Naive thymus-derived CD8-positive, alpha-beta T cell (primary cell): ENCODE measurements around the gene TMSB10. TPM values are rescaled to one million over a fixed set of nuclear protein-coding genes. Genes with fewer than 3 reads are reported as not detected.
A peak's percentile ranks its signal among the peaks of the same experiment; 100 is the strongest.
"Not testable (repeated sequence)": the region's sequence is repeated elsewhere in the genome, so short reads cannot be mapped to it uniquely, and the experiment has no call there.

Experiments
- ATAC-seq, 2 donors: fragments of 150-1000 bp; cut with Tn5 transposase in 1 of 2; sonication (Bioruptor Pico), chemical (Tn5 transposase) in 1 of 2; 1 replicate in 1 of 2; 2 replicates in 1 of 2; pipeline ENCODE4 v1.10.0; 2021; ENCODE audit warnings: mild to moderate bottlenecking in 2 of 2, moderate library complexity in 2 of 2
- POLR2A ChIA-PET: fragments of 350-600 bp; sonication (Branson Sonifier 250); formaldehyde crosslinking; loops from one replicate; lab custom pipeline; 2021; ENCODE audit warnings: antibody characterized with exemption; lab: Charles Lee
- DNase-seq, 10 donors: peaks; one replicate each; pipeline versions ENCODE4 v3.0.0 to v3.0.0-alpha.2; 2020 to 2022
- H3K27ac Mint-ChIP-seq, 10 donors: one replicate each; pipeline ENCODE4 v1.8.0; 2020 to 2022; ENCODE audit warnings: mild to moderate bottlenecking in 10 of 10, mixed read lengths in 10 of 10, moderate library complexity in 4 of 10, inconsistent platforms in 1 of 10
- H3K27me3 Mint-ChIP-seq, 5 donors: one replicate each; pipeline ENCODE4 v1.8.0; 2021 to 2022; ENCODE audit warnings: mixed read lengths in 5 of 5
- H3K36me3 Mint-ChIP-seq, 3 donors: one replicate each; pipeline ENCODE4 v1.8.0; 2020 to 2022; ENCODE audit warnings: mixed read lengths in 3 of 3, mild to moderate bottlenecking in 2 of 3, inconsistent platforms in 1 of 3
- H3K4me1 Mint-ChIP-seq, 4 donors: one replicate each; pipeline ENCODE4 v1.8.0; 2021 to 2022; ENCODE audit warnings: mixed read lengths in 4 of 4
- H3K4me3 Mint-ChIP-seq, 10 donors: one replicate each; pipeline ENCODE4 v1.8.0; 2020 to 2022; ENCODE audit warnings: mild to moderate bottlenecking in 10 of 10, mixed read lengths in 10 of 10, moderate library complexity in 6 of 10, inconsistent platforms in 1 of 10
- H3K9me3 Mint-ChIP-seq, 9 donors: one replicate each; pipeline ENCODE4 v1.8.0; 2020 to 2022; ENCODE audit warnings: mixed read lengths in 9 of 9, mild to moderate bottlenecking in 3 of 9, inconsistent platforms in 1 of 9, moderate library complexity in 1 of 9
- polyA plus RNA-seq, 3 donors: library from polyadenylated mRNA; unstranded; fragments of 300-500 nt; fragmentation: Illumina TruSeq; gene quantifications; one replicate each; pipeline ENCODE4 v1.2.3, GENCODE V29; 2021
- total RNA-seq, 8 experiments: library from RNA in 2 of 8; stranded (reverse) in 2 of 8; gene quantifications; one replicate each; pipeline ENCODE4 v1.2.3 and lab custom pipeline; 2021 to 2026

The TMSB10 gene
- total and polyA plus RNA-seq, 5 experiments from 2014 or later, result 1,479 to 8,855 (median 6,950) TPM

DNA sequence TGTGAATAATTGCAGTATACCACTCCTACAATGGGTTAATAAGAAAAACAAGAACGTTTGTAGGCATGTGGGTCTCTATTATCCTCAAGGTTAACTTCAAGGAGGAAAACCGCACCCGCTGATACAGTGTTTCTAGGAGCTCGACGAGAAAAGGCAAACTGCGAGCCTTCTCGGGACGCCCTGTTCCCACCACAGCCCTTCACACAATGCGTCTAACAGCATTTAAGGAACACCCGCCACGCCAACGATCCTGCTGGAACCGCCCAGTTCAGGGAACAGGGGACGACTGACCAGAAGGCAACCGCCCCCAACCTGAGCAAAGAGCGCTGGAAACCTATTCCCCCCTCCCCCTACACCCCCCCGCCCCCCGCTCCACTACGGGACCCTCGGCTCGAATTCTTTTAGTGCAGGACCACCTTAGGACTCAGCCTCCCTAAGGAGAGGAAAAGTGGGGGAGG is 710 bp upstream of the TMSB10 start:
- H3K27ac Mint-ChIP-seq, result peak overlapping the region; percentile 71 to 98 (median 96)
- POLR2A ChIA-PET, result interaction anchor here (0.6 to 12.5 kb wide), 13 partner anchors 9 to 699 kb away, joined by 3 to 361 read pairs (median 17); partner anchors contain the start of genes KCMF1 and TRABD2A
- H3K4me1 Mint-ChIP-seq, result peaks cover 33 to 80% (median 72%) of the 10 kb centered on the region in 4 donors
- peak overlapping the region; percentile 90 to 98 (median 94) for H3K4me3 Mint-ChIP-seq
- H3K27me3 Mint-ChIP-seq, result no peaks in the 10 kb centered on the region
- H3K36me3 Mint-ChIP-seq, result peaks cover 10 to 22% (median 14%) of the 10 kb centered on the region in 3 donors
- ATAC-seq (peak; percentile 8 to 38), DNase-seq (peak in 6 of 10 donors; percentile 31 to 71 (median 58))
- H3K9me3 Mint-ChIP-seq, result peaks cover 0 to 12% (median 0%) of the 10 kb centered on the region in 9 donors

DNA sequence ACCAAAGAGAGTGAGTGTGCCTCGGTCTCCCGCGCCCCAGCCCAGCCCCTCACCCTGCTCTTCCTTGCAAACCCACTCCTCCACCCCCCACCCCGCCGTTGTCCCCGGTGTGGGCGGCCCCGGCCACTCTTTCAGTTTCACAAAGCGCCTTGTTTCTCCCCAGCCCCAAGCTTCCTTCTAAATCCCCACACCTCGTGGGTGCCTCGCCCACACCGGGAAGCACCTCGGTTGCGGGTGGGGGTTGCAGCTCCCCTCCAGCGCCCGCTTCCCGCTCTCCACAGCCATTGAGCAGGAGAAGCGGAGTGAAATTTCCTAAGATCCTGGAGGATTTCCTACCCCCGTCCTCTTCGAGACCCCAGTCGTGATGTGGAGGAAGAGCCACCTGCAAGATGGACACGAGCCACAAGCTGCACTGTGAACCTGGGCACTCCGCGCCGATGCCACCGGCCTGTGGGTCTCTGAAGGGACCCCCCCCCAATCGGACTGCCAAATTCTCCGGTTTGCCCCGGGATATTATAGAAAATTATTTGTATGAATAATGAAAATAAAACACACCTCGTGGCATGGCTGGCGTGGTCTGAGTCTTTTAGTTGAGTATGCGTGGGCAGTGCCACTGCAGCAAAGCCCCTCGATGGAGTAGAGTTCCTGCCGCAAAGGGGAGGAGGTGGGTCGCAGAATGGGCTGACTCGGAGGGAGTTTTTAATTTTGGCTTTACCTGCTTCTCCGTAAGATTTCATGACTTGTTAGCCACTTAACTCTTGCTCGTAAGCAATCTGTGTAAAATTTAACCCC is 848 bp downstream of the TMSB10 start:
- POLR2A ChIA-PET, result interaction anchor here (0.8 to 12.5 kb wide), 25 partner anchors 10 to 1920 kb away, joined by 3 to 361 read pairs (median 5); partner anchors contain the start of genes KCMF1, TGOLN2 and TRABD2A
- H3K27me3 Mint-ChIP-seq, result no peaks in the 10 kb centered on the region
- H3K36me3 Mint-ChIP-seq, result peaks cover 10 to 22% (median 14%) of the 10 kb centered on the region in 3 donors

DNA sequence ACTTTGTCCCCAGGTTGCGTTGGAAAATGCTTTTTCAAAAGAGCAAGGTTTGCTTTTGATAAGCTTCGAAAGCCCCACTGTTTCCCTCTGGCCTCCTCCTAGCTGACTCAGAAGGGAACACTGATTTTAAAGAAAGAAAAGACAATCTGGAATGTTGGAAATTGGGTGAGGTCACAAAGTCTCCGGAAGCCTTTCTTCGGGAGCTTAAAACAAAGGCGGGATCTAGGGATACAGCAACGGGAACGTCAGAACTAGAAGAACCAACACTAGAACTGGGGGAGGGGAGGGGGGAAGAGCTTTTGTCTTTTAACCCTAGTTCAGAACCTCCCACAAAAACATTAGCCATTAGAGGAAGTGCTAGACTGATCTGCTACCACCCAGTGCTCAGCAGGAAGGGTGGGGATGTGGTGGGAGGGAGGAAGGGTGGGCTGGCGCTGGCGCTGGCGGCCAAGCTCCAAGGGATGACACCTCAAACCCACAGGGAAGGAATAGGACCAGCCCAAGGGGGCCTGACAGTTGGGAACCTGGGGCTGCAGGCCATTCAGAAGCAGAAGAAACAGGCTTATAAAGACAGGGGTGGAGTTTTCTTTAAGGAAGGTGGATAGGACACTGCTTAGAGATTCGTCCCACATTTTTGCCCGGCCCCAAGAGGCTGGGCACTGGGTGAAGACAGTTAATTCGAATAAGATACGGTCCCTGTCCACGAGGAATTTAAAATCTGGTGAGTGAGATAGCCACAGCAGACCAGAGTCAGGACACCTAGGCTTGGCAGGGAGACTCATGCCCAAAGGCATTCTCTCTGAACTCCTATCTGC is 1.7 kb downstream of the TMSB10 start:
- Mint-ChIP-seq H3K4me3 (peak overlapping the region; percentile 92 to 98 (median 94)), H3K27ac (peak overlapping the region; percentile 88 to 98 (median 92)), H3K9me3 (peaks cover 0 to 18% (median 0%) of the 10 kb centered on the region in 9 donors), H3K4me1 (peaks cover 37 to 75% (median 63%) of the 10 kb centered on the region in 4 donors), H3K27me3 (no peaks in the 10 kb centered on the region), H3K36me3 (peaks cover 10 to 22% (median 14%) of the 10 kb centered on the region in 3 donors)
- peak; percentile 36 to 54 for ATAC-seq
- DNase-seq, result peak in 8 of 10 donors; percentile 27 to 82 (median 63)
- POLR2A ChIA-PET, result interaction anchor here (0.7 to 12.5 kb wide), 24 partner anchors 11 to 1919 kb away, joined by 3 to 361 read pairs (median 5); partner anchors contain the start of genes KCMF1, TGOLN2 and TRABD2A

More for the DNA sequence above, 848 bp downstream of the TMSB10 start:
- peaks cover 0 to 18% (median 0%) of the 10 kb centered on the region in 9 donors for H3K9me3 Mint-ChIP-seq
- H3K27ac Mint-ChIP-seq, result peak overlapping the region; percentile 88 to 98 (median 92)
- ATAC-seq (peak in 1 of 2 donors; percentile 2), DNase-seq (peak in 6 of 10 donors; percentile 35 to 53 (median 45))
- H3K4me3 Mint-ChIP-seq, result peak overlapping the region; percentile 92 to 98 (median 94)
- H3K4me1 Mint-ChIP-seq, result peaks cover 35 to 70% (median 66%) of the 10 kb centered on the region in 4 donors

DNA sequence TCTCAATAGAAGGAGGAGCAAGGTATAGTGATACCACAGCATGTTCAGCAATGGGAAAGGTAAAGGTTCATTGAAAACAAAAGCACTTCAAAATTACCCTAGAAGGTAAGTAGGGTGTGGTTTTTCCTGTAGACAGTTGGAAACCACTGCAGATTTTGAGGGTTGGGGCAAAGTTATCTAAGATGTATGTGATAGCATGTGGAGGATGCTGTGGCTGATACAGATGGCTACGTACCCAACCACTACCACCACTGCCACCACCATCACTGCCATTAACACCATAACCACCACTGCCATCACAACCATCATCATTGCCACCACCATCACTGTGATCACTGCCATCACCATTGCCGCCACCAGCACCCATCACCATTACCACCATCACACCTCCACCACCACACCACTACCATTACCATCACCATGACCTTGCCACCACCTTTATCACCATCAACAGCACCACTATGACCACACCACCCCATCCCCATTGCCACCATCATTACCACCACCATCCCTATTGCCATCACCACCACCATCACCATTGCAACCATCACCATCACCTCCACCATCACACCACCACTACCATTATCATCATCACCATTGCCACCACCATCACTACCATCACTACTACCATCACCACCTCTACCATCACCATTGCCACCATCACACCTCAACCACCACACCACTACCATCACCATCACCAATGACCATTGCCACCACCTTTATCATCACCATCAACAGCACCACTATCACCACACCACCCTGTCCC is 3.7 kb downstream of the TMSB10 start:
- Mint-ChIP-seq H3K36me3 (peaks cover 10 to 22% (median 14%) of the 10 kb centered on the region in 3 donors), H3K9me3 (peaks cover 0 to 18% (median 0%) of the 10 kb centered on the region in 9 donors), H3K27ac (peak overlapping the region; percentile 88 to 98 (median 92)), H3K27me3 (no peaks in the 10 kb centered on the region), H3K4me1 (peaks cover 32 to 62% (median 48%) of the 10 kb centered on the region in 4 donors), H3K4me3 (peak overlapping the region; percentile 92 to 98 (median 94))
- DNase-seq, result peak in 5 of 10 donors; percentile 33 to 71 (median 70)
- POLR2A ChIA-PET, result interaction anchor here (1.2 to 12.5 kb wide), 6 partner anchors 12 to 44 kb away, joined by 3 to 361 read pairs (median 186); partner anchors contain the start of gene TRABD2A
- peak; percentile 19 to 26 for ATAC-seq

DNA sequence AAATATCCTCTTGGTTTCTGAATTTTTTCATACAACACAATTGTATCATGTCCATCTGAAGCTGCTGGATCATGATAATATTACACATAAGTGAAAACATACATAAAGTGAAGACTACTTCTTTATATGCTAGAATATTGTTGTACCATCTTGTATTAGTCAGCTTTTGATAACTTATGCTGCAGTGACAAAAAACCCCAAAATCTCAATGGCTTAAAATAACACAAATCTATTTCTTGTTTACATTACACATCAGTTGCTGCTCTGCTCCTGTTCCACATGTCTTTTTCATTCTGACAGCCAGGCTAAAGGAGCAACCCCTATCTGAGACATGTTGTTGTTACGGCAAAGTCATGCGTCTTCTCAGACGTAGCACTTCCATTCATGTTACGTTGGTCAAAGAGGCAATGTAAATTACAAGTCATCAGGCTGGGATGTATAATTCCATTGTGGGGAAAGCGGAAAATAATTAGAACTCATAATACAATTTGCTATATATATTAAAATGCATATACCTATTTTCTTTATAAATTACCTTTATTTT is 5.8 kb downstream of the TMSB10 start:
- Mint-ChIP-seq H3K27ac (no peak overlapping the region), H3K4me1 (peaks cover 32 to 53% (median 43%) of the 10 kb centered on the region in 4 donors), H3K4me3 (no peak overlapping the region), H3K27me3 (no peaks in the 10 kb centered on the region), H3K9me3 (peaks cover 0 to 18% (median 0%) of the 10 kb centered on the region in 9 donors), H3K36me3 (peaks cover 10 to 16% (median 11%) of the 10 kb centered on the region in 3 donors)
- DNase-seq (no peak), ATAC-seq (no peak)
- POLR2A ChIA-PET, result interaction anchor here (0.7 kb wide), 1 partner anchor 49 kb away, joined by 3 read pairs; no protein-coding TSS in a partner anchor

DNA sequence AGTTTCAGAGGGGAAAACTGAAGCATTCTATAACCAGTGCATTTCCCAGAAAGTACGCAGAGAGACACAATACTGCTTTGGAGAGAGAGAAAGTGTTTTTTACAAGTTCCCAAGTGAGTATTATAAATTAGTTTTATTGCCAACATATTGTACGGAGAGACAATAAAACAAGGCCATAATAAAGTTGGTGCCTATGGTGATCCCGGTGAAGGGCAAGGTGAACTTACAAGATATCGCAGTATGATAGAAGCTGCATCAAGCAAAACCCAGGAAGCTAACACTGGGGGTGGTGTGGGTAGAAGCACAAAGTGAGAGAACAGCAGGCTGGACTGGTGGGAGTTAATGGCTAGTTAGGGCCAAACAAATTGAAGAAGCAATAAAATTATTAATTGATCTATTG is 7.5 kb downstream of the TMSB10 start:
- no peak overlapping the region for H3K27ac Mint-ChIP-seq
- ATAC-seq (no peak), DNase-seq (no peak)
- H3K4me1 Mint-ChIP-seq, result peaks cover 23 to 49% (median 41%) of the 10 kb centered on the region in 4 donors
- H3K4me3 Mint-ChIP-seq, result no peak overlapping the region
- peaks cover 0 to 2% (median 0%) of the 10 kb centered on the region in 3 donors for H3K36me3 Mint-ChIP-seq
- POLR2A ChIA-PET, result interaction anchor here (0.7 to 2.8 kb wide), 5 partner anchors 12 to 74 kb away, joined by 3 to 15 read pairs (median 3); no protein-coding TSS in a partner anchor
- H3K27me3 Mint-ChIP-seq, result no peaks in the 10 kb centered on the region
- H3K9me3 Mint-ChIP-seq, result peaks cover 0 to 18% (median 0%) of the 10 kb centered on the region in 9 donors

DNA sequence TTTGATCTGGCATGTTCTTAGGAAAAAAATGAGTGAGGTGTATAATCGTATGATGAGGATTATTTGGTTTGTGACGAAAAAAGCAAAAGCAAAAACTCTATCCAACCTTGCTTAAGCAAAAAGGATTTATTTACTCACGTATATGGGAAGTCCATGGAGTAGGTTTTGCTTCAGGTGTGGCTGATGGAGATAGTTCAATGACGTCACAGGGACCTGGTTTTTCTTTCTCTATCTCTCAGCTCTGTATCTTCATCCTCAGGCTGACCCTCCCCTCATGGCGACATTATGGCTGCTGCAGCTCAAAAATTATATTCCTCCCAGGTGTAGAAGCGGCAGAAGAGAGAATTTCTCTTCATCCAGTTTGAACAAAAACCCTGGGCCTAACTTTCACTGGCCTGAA is 8.9 kb downstream of the TMSB10 start:
- H3K27me3 Mint-ChIP-seq, result no peaks in the 10 kb centered on the region
- peak overlapping the region in 2 of 10 donors; percentile 23 to 37 for H3K27ac Mint-ChIP-seq
- no peak for ATAC-seq
- POLR2A ChIA-PET, result interaction anchor here (2.8 kb wide), 1 partner anchor 11 kb away, joined by 15 read pairs; no protein-coding TSS in a partner anchor
- peaks cover 0 to 11% (median 0%) of the 10 kb centered on the region in 9 donors for H3K9me3 Mint-ChIP-seq
- H3K36me3 Mint-ChIP-seq, result no peaks in the 10 kb centered on the region
- DNase-seq, result no peak
- peaks cover 13 to 49% (median 41%) of the 10 kb centered on the region in 4 donors for H3K4me1 Mint-ChIP-seq
- no peak overlapping the region for H3K4me3 Mint-ChIP-seq

DNA sequence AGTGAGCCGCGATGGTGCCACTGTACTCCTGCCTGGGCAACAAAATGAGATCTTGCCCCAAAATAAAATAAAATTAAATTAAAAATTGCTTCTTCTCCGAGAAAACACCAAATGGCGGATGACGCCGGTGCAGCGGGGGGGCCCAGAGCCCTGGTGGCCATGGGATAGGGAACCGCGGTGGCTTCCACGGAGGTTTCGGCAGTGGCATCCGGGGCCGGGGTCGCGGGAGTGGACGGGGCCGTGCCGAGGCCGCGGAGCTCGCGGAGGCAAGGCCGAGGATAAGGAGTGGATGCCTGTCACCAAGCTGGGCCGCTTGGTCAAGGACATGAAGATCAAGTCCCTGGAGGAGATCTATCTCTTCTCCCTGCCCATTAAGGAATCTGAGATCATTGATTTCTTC is 10.2 kb downstream of the TMSB10 start:
- not testable (repeated sequence) for ATAC-seq, DNase-seq, H3K4me3 Mint-ChIP-seq, H3K36me3 Mint-ChIP-seq, H3K27me3 Mint-ChIP-seq, H3K27ac Mint-ChIP-seq, H3K9me3 Mint-ChIP-seq
- POLR2A ChIA-PET, result interaction anchor here (2.4 to 11.7 kb wide), 2 partner anchors 10 to 13 kb away, joined by 9 to 361 read pairs; partner anchors contain the start of gene TMSB10
- H3K4me1 Mint-ChIP-seq, result peaks cover 16 to 53% (median 44%) of the 10 kb centered on the region in 4 donors

DNA sequence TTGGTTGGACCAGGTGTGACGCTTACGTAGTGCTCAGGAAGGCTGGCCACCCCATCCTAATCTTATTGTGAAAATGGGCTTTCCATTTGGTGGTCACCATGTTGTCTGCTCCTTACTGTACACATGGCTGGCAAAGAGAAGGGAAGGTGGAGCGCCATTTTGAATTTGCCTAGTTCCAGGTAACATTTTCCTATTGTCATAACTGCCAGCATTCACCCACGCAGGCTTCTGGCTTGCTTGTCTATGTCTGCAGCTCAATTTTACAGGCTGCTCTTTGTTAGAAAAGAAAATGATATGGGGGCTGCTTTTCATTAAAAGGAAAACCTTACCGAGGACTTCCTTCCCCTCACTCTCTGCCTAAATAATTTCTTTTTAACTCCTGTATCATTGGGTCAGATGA is 12.4 kb downstream of the TMSB10 start:
- Mint-ChIP-seq H3K27ac (peak overlapping the region in 9 of 10 donors; percentile 6 to 99 (median 89)), H3K4me3 (peak overlapping the region in 5 of 10 donors; percentile 30 to 69 (median 52)), H3K4me1 (peaks cover 13 to 52% (median 43%) of the 10 kb centered on the region in 4 donors)
- POLR2A ChIA-PET, result interaction anchor here (1.1 to 11.7 kb wide), 6 partner anchors 8 to 37 kb away, joined by 3 to 361 read pairs (median 4); partner anchors contain the start of genes TMSB10 and TRABD2A
- ATAC-seq, H3K36me3 Mint-ChIP-seq, H3K27me3 Mint-ChIP-seq, DNase-seq, H3K9me3 Mint-ChIP-seq: not testable (repeated sequence)

DNA sequence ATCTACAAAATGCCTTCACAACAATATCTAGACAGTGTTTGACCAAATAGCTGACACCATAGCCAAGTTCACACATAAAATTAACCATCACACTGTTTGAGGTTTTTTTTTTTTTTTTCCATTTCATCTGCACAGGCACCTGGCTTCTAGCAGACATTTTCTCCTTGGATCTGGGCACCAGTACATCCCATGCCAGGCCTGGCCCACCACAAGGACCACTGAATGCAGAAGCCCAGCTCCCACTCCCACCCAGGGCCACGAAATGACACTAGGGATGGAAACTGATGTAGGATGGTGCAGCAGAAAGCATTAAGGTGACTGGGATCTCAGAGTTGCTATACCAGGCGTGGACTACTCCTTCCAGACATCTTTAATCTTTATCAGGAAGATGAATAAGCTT is 13.0 kb downstream of the TMSB10 start:
- peak overlapping the region in 9 of 10 donors; percentile 25 to 69 (median 52) for H3K4me3 Mint-ChIP-seq
- ATAC-seq, result no peak
- no peaks in the 10 kb centered on the region for H3K9me3 Mint-ChIP-seq
- no peak for DNase-seq
- peak overlapping the region; percentile 6 to 99 (median 90) for H3K27ac Mint-ChIP-seq
- H3K36me3 Mint-ChIP-seq, result no peaks in the 10 kb centered on the region
- H3K4me1 Mint-ChIP-seq, result peaks cover 13 to 56% (median 43%) of the 10 kb centered on the region in 4 donors
- POLR2A ChIA-PET, result interaction anchor here (0.6 to 11.7 kb wide), 6 partner anchors 16 to 63 kb away, joined by 3 to 361 read pairs (median 8); partner anchors contain the start of genes KCMF1 and TMSB10
- H3K27me3 Mint-ChIP-seq, result no peaks in the 10 kb centered on the region
